ENCODE results near the gene FLOT2.
"Not testable (repeated sequence)": the region's sequence is repeated elsewhere in the genome, so short reads cannot be mapped to it uniquely, and the experiment has no call there.

Gene FLOT2

DNA sequence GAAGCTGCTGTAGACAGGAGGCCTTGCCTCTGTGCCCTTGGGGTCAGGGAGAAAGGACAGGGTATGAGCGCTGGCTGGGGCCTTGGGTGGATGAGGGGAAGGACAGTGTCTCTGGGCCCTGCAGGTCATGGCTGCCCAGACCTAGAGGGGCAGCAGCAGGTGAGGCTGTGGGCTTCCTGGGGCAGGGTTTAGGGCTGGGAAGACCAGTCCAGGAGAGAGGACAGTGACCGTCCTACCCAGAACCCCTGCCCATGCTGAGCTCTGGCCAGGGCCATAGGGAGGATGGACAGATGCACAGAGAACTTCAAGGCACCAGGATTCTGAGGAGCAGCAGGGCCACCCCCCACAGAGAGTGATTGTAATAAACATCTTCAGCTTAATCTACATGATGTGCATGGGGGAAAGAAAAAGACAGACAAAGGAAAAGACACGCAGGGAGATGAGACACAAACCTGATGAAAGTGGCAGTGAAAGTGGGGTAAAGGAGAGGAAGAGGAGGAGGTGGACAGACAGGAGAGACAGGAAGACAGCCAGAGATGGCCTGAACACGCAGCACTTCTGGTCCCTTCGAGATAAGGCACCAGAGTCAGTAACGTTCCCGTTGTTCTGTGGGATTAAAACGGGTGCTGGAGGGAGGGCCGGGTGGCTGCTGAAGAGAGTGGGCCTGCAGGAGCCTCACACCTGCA, 17.5 kb downstream of the FLOT2 start:
- H3K4me3 ChIP-seq (ENCODE audit: low read depth, low read length) = no peak overlapping the region
- DNase-seq (ENCODE audit: low read depth, low spot score) = no peak
- ChIA-PET POLR2A (no interaction called here), CTCF (interaction anchor here (0.8 to 4.3 kb wide), 9 partner anchors 8 to 153 kb away, joined by 3 to 39 read pairs (median 4); partner anchors contain the start of gene FLOT2)
- TF ChIP-seq, protein P1, sequence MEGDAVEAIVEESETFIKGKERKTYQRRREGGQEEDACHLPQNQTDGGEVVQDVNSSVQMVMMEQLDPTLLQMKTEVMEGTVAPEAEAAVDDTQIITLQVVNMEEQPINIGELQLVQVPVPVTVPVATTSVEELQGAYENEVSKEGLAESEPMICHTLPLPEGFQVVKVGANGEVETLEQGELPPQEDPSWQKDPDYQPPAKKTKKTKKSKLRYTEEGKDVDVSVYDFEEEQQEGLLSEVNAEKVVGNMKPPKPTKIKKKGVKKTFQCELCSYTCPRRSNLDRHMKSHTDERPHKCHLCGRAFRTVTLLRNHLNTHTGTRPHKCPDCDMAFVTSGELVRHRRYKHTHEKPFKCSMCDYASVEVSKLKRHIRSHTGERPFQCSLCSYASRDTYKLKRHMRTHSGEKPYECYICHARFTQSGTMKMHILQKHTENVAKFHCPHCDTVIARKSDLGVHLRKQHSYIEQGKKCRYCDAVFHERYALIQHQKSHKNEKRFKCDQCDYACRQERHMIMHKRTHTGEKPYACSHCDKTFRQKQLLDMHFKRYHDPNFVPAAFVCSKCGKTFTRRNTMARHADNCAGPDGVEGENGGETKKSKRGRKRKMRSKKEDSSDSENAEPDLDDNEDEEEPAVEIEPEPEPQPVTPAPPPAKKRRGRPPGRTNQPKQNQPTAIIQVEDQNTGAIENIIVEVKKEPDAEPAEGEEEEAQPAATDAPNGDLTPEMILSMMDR (IDR thresholded peaks at IDR 0.05; ENCODE audit: insufficient read depth, low read length, missing control alignments) = no peak

DNA sequence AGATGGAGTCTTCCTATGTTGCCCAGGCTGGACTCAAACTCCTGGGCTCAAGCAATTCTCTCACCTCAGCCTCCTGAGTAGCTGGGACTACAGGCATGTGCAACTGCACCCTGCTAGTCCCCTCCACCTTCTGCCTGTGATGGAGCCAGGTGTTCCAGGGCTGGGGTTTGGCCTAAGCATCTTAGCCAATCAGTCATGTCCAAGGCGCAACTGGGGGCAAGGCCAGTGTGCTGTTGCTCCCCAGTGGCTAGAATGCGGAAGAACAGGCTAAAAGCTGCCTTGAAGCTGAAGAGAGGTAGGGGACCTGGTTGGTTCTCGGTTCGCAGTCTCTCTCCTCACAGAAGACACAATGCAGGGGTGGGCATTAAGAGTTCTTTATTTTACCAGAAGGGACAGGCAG, 18.6 kb downstream of the FLOT2 start:
- CTCF ChIA-PET = interaction anchor here (0.7 to 4.3 kb wide), 16 partner anchors 9 to 152 kb away, joined by 3 to 39 read pairs (median 4); partner anchors contain the start of genes FAM222B and FLOT2
- no peak for DNase-seq (ENCODE audit: low read depth, low spot score)
- TF ChIP-seq, protein P1 (IDR thresholded peaks at IDR 0.05; ENCODE audit: insufficient read depth, low read length, missing control alignments) = peak; percentile 63
- POLR2A ChIA-PET = interaction anchor here (1.5 kb wide), 1 partner anchor 68 kb away, joined by 3 read pairs; no protein-coding TSS in a partner anchor
- H3K4me3 ChIP-seq (ENCODE audit: low read depth, low read length) = no peak overlapping the region

DNA sequence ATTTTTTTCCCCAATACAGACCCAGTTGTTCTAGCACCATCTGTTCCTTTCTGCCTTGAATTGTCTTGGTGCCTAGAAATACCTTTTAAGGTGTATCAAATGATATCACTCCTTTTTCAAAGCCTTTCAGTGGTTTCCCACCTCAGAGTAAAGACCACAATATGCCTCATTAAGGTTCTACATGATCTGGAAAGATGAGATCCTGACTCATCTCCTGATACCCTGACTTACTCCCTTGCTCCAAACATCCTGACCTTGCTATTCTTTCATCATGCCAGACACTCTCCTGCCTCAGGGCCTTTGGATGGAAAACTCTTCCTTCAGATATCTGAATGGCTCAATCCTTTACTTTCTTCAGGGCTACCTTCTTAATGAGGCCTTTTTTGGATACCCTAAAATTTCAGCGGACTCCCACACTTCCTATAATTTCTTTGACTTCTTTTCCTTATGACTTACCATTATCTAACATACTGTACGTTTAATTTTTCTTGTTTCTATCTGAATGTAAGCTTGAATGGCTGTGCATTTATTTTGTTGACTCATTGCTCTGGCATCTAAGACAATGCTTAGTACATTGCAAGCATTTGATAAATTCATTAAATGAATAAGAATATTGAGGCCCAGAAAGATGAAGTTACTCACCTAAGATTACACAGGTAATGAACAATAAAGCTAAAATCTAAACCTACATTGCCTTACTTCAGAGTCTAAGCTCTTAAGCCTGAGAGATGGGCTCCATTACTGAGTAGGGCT, 19.2 kb downstream of the FLOT2 start:
- H3K4me3 ChIP-seq (ENCODE audit: low read depth, low read length) = no peak overlapping the region
- DNase-seq (ENCODE audit: low read depth, low spot score) = no peak
- TF ChIP-seq, protein P1 (IDR thresholded peaks at IDR 0.05; ENCODE audit: insufficient read depth, low read length, missing control alignments) = no peak
- CTCF ChIA-PET = interaction anchor here (0.7 to 4.3 kb wide), 14 partner anchors 11 to 151 kb away, joined by 3 to 39 read pairs (median 4); partner anchors contain the start of genes FAM222B and FLOT2
- POLR2A ChIA-PET = interaction anchor here (1.5 kb wide), 1 partner anchor 67 kb away, joined by 3 read pairs; no protein-coding TSS in a partner anchor

DNA sequence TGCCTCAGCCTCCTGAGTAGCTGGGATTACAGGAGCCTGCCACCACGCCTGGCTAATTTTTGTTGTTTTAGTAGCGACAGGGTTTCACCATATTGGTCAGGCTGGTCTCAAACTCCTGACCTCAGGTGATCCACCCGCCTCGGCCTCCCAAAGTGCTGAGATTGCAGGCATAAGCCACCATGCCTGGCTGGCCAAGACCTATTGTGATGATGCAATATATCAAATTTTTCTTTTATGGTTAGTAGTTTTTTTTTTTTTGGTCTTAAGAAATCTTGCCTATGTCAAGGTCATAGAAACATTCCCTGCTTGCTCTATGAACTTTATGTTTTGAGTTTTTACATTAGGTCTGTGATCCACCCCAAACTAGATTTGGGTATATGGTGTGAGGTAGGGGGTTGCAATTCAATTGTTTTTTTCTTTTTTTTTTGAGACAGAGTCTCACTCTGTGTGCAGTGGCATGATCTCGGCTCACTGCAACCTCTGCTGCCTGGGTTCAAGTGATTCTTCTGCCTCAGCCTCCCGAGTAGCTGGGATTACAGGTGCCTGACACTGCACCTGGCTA, 20.3 kb downstream of the FLOT2 start:
- DNase-seq (ENCODE audit: low read depth, low spot score); H3K4me3 ChIP-seq (ENCODE audit: low read depth, low read length); POLR2A ChIA-PET: not testable (repeated sequence)
- CTCF ChIA-PET = interaction anchor here (2.1 to 4.3 kb wide), 2 partner anchors 33 to 113 kb away, joined by 4 to 39 read pairs; no protein-coding TSS in a partner anchor

DNA sequence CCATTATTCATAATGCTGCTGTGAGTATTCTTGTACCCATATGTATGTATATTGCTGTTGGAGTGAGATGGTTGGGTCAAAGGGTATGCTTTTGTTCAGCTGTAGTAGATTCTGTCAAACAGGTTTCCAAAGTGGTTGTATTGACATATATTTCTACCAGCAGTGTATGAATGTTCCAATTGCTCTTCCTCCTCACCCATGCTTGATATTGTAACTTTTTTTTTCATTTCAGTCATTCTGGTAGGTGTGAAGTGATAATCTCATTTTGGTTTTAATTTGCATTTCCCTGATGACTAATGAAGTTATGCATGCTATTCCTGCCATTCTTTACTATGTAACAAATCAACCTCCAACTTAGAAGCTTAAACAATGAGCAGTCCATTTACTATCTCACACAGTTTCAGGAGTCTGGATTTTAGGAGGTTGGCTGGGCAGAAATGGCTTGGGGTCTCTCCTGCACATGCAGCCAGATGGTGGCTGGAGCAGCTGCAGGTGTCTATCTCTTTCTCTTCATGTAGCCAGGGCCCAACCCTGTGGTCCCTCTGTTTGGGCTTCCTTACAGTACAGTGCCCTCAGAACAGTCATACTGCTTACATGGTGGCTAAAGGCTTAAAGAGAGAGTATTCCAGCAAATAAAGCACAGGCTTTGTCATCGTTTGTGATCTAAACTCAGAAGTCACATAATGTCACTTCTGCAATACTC, 21.5 kb downstream of the FLOT2 start:
- POLR2A ChIA-PET = no interaction called here
- TF ChIP-seq, protein P1 (IDR thresholded peaks at IDR 0.05; ENCODE audit: insufficient read depth, low read length, missing control alignments) = no peak
- CTCF ChIA-PET = interaction anchor here (2.4 kb wide), 1 partner anchor 112 kb away, joined by 17 read pairs; no protein-coding TSS in a partner anchor
- no peak overlapping the region for H3K4me3 ChIP-seq (ENCODE audit: low read depth, low read length)
- no peak for DNase-seq (ENCODE audit: low read depth, low spot score)

DNA sequence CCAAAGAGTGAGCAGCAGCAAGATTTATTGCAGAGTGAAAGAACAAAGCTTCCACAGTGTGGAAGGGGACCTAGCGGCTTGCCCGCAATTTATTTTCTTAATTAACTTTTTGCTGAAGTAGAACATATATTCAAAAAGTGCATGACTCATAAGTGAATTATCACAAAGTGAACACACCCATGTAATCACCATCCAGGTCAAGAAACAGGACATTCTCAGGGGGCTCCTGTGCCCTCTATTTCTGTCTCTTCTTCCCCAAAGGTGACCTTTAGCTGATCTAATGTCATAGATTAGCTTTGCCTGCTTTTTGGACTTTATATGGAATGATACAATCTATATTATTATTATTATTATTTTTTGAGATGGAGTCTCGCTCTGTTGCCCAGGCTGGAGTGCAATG, 22.8 kb downstream of the FLOT2 start:
- ChIA-PET POLR2A (no interaction called here), CTCF (interaction anchor here (0.6 to 2.4 kb wide), 5 partner anchors 18 to 111 kb away, joined by 3 to 17 read pairs (median 3); no protein-coding TSS in a partner anchor)
- no peak for DNase-seq (ENCODE audit: low read depth, low spot score)
- TF ChIP-seq, protein P1 (IDR thresholded peaks at IDR 0.05; ENCODE audit: insufficient read depth, low read length, missing control alignments) = no peak
- H3K4me3 ChIP-seq (ENCODE audit: low read depth, low read length) = no peak overlapping the region
